GM18907 (cell line): ENCODE data around the gene CARMIL1.

Source experiments
- ATAC-seq: cut with Tn5 transposase; IDR thresholded peaks from one replicate; pipeline ENCODE4 v1.9.1; 2021; ENCODE audit warnings: mild to moderate bottlenecking, moderate library complexity; ENCODE audit not compliant: unreplicated experiment

CARMIL1 gene

GRCh38 chr6:25497383-25498040 is 218.3 kb downstream of the CARMIL1 start:
- ATAC-seq: no peak

- ATAC-seq: no peak
Observed at GRCh38 chr6:25498505-25498904, 219.3 kb downstream of the CARMIL1 start.

GRCh38 chr6:25499615-25500235 is 220.6 kb downstream of the CARMIL1 start:
- ATAC-seq: no peak

- no peak for ATAC-seq
Observed at GRCh38 chr6:25503686-25504085, 224.5 kb downstream of the CARMIL1 start.

- no peak for ATAC-seq
Observed at GRCh38 chr6:25504661-25505060, 225.5 kb downstream of the CARMIL1 start.

- ATAC-seq: no peak
Observed at GRCh38 chr6:25506020-25506419, 226.8 kb downstream of the CARMIL1 start.

- ATAC-seq: no peak
Observed at GRCh38 chr6:25508051-25508450, 228.9 kb downstream of the CARMIL1 start.

- no peak for ATAC-seq
Observed at GRCh38 chr6:25511376-25511775, 232.2 kb downstream of the CARMIL1 start.

- no peak for ATAC-seq
Observed at GRCh38 chr6:25512560-25512959, 233.4 kb downstream of the CARMIL1 start.

- ATAC-seq: no peak
Observed at GRCh38 chr6:25519856-25520255, 240.7 kb downstream of the CARMIL1 start.

- no peak for ATAC-seq
Observed at GRCh38 chr6:25524542-25524941, 245.4 kb downstream of the CARMIL1 start.

GRCh38 chr6:25525078-25525477 is 245.9 kb downstream of the CARMIL1 start:
- no peak for ATAC-seq

GRCh38 chr6:25534942-25535631 is 255.9 kb downstream of the CARMIL1 start:
- no peak for ATAC-seq

- ATAC-seq: no peak
Observed at GRCh38 chr6:25535632-25536225, 256.6 kb downstream of the CARMIL1 start.

GRCh38 chr6:25536781-25537180 is 257.6 kb downstream of the CARMIL1 start:
- ATAC-seq: no peak

GRCh38 chr6:25537349-25538018 is 258.3 kb downstream of the CARMIL1 start:
- ATAC-seq: no peak

GRCh38 chr6:25541228-25541627 is 262.1 kb downstream of the CARMIL1 start:
- no peak for ATAC-seq

- ATAC-seq: no peak
Observed at GRCh38 chr6:25542984-25543910, 264.1 kb downstream of the CARMIL1 start.

GRCh38 chr6:25544833-25545232 is 265.7 kb downstream of the CARMIL1 start:
- no peak for ATAC-seq

GRCh38 chr6:25547797-25548196 is 268.6 kb downstream of the CARMIL1 start:
- no peak for ATAC-seq
